Left cardiac atrium (tissue), 4 donors: ENCODE results near the gene ST7. TPM values are rescaled to one million over a fixed set of nuclear protein-coding genes. Genes with fewer than 3 reads are reported as not detected.
"Not testable (repeated sequence)": the region's sequence is repeated elsewhere in the genome, so short reads cannot be mapped to it uniquely, and the experiment has no call there.

Experiments used
- ATAC-seq, 2 donors: fragments of 200-7000 bp; cut with Tn5 transposase; one replicate each; pipeline ENCODE4 v1.9.1; 2020; ENCODE audit warnings: mild to moderate bottlenecking in 2 of 2, moderate library complexity in 2 of 2
- DNase-seq: peaks from one replicate; pipeline ENCODE4 v3.0.0-alpha.2; 2020
- intact Hi-C, 2 donors: fragments of 100-400 bp; cut with DNase I; formaldehyde crosslinking; loops; one replicate each; pipeline versions ENCODE4 v1.14.1 to v1.15.1; 2022 to 2023
- total RNA-seq, 2 donors: library from RNA; stranded (reverse); fragmentation: NEBNext Ultra II Directional; extraction: Animal tissue kit (Norgen Biotek cat#: 25700); gene quantifications; one replicate each; pipeline ENCODE4 v1.2.1, GENCODE V29; 2021
- donor health status: DM: no; HTN: yes; CAD: no.
- donor health status: DM: no; HTN: yes; CAD: no; lungs with severe emphysema.
- donor health status: DM: yes; HTN: yes; CAD: no.
- donor health status: Dilated cardiomyopathy.

The ST7 gene
- total RNA-seq, 2 donors from 2014 or later, result 27.5 to 33.1 TPM

- ATAC-seq (no peak), DNase-seq (no peak)
- intact Hi-C loops, result loop anchor here in 1 of 2 donors (10.0 kb wide), 1 partner anchor 61 kb away; the partner anchor contains the start of gene ST7
Measured at GRCh38 chr7:117015258-117016184, 62.2 kb downstream of the ST7 start.

- ATAC-seq, result no peak
- intact Hi-C loops, result loop anchor here in 1 of 2 donors (10.0 kb wide), 1 partner anchor 62 kb away; the partner anchor contains the start of gene ST7
- no peak for DNase-seq
Measured at GRCh38 chr7:117017017-117017451, 63.7 kb downstream of the ST7 start.

- intact Hi-C loops, result loop anchor here in 1 of 2 donors (10.0 kb wide), 1 partner anchor 63 kb away; the partner anchor contains the start of gene ST7
- DNase-seq (no peak), ATAC-seq (no peak)
Measured at GRCh38 chr7:117017702-117018266, 64.5 kb downstream of the ST7 start.

- intact Hi-C loops, result loop anchor here in 1 of 2 donors (10.0 kb wide), 1 partner anchor 64 kb away; the partner anchor contains the start of gene ST7
- DNase-seq (no peak), ATAC-seq (no peak)
Measured at GRCh38 chr7:117018713-117019112, 65.4 kb downstream of the ST7 start.

- intact Hi-C loops, result loop anchor here in 1 of 2 donors (10.0 kb wide), 1 partner anchor 64 kb away; the partner anchor contains the start of gene ST7
- no peak for ATAC-seq
- no peak for DNase-seq
Measured at GRCh38 chr7:117019287-117019686, 66.0 kb downstream of the ST7 start.

- ATAC-seq (peak; percentile 93 to 98), DNase-seq (peak; percentile 79)
- intact Hi-C loops, result loop anchor here in 1 of 2 donors (5.0 to 10.0 kb wide), 2 partner anchors 57 to 65 kb away; partner anchors contain the start of gene ST7
Measured at GRCh38 chr7:117019786-117020590, 66.7 kb downstream of the ST7 start.

- intact Hi-C loops, result loop anchor here in 1 of 2 donors (5.0 kb wide), 1 partner anchor 57 kb away; no protein-coding TSS in a partner anchor
- DNase-seq (no peak), ATAC-seq (peak in 1 of 2 donors; percentile 7)
Measured at GRCh38 chr7:117020591-117020973, 67.3 kb downstream of the ST7 start.

GRCh38 chr7:117021366-117021765 lies 68.1 kb downstream of the ST7 start:
- DNase-seq (no peak), ATAC-seq (no peak)
- intact Hi-C loops, result loop anchor here in 1 of 2 donors (5.0 kb wide), 1 partner anchor 56 kb away; no protein-coding TSS in a partner anchor

GRCh38 chr7:117021986-117022385 lies 68.7 kb downstream of the ST7 start:
- DNase-seq, result no peak
- no peak for ATAC-seq
- intact Hi-C loops, result loop anchor here in 1 of 2 donors (5.0 kb wide), 1 partner anchor 55 kb away; no protein-coding TSS in a partner anchor

GRCh38 chr7:117023325-117023854 lies 70.1 kb downstream of the ST7 start:
- intact Hi-C loops, result loop anchor here in 1 of 2 donors (5.0 kb wide), 1 partner anchor 54 kb away; no protein-coding TSS in a partner anchor
- DNase-seq (no peak), ATAC-seq (no peak)

- DNase-seq, result no peak
- ATAC-seq, result no peak
Measured at GRCh38 chr7:117024811-117025210, 71.5 kb downstream of the ST7 start.

GRCh38 chr7:117025891-117026290 lies 72.6 kb downstream of the ST7 start:
- intact Hi-C loops, result no loop called here
- DNase-seq (no peak), ATAC-seq (no peak)

More at GRCh38 chr7:117024811-117025210, 71.5 kb downstream of the ST7 start:
- intact Hi-C loops, result loop anchor here in 1 of 2 donors (5.0 kb wide), 1 partner anchor 52 kb away; no protein-coding TSS in a partner anchor

- ATAC-seq, result not testable (repeated sequence)
Measured at GRCh38 chr7:117030346-117030745, 77.0 kb downstream of the ST7 start.

GRCh38 chr7:117030793-117031192 lies 77.5 kb downstream of the ST7 start:
- ATAC-seq, intact Hi-C loops, DNase-seq: not testable (repeated sequence)

More at GRCh38 chr7:117030346-117030745, 77.0 kb downstream of the ST7 start:
- intact Hi-C loops, DNase-seq: not testable (repeated sequence)

GRCh38 chr7:117032810-117033209 lies 79.5 kb downstream of the ST7 start:
- no peak for ATAC-seq
- intact Hi-C loops, result no loop called here
- no peak for DNase-seq

- intact Hi-C loops, result no loop called here
Measured at GRCh38 chr7:117034851-117035464, 81.7 kb downstream of the ST7 start.

GRCh38 chr7:117035465-117035862 lies 82.2 kb downstream of the ST7 start:
- intact Hi-C loops, result no loop called here
- DNase-seq (no peak), ATAC-seq (no peak)

More at GRCh38 chr7:117034851-117035464, 81.7 kb downstream of the ST7 start:
- DNase-seq (no peak), ATAC-seq (no peak)
